GM23248 (cell line): Measurements from ENCODE around the gene SGSM1. TPM values are rescaled to one million over a fixed set of nuclear protein-coding genes. Genes with fewer than 3 reads are reported as not detected.

Experiments used
- DNase-seq: peaks from one replicate; pipeline ENCODE4 v3.0.0-alpha.2; 2015
- H2AFZ ChIP-seq: fragments of 200-600 bp; sonication (generic); 2 replicates; pipeline ENCODE4 v1.6.1; 2016; ENCODE audit warnings: antibody characterized with exemption
- H3F3A ChIP-seq: fragments of 200-600 bp; sonication (generic); 2 replicates; pipeline ENCODE4 v1.6.1; 2016; ENCODE audit warnings: mild to moderate bottlenecking, antibody characterized with exemption, mixed run types; ENCODE audit not compliant: insufficient read depth
- H3K27ac ChIP-seq: fragments of 200-600 bp; sonication (generic); 2 replicates; pipeline ENCODE4 v1.5.1; 2016; ENCODE audit warnings: mild to moderate bottlenecking
- H3K27me3 ChIP-seq: fragments of 200-600 bp; sonication (generic); replicated peaks from 2 replicates; pipeline ENCODE4 v1.6.1; 2016; ENCODE audit warnings: mild to moderate bottlenecking; ENCODE audit not compliant: insufficient read depth
- H3K36me3 ChIP-seq: fragments of 200-600 bp; sonication (generic); 2 replicates; pipeline ENCODE4 v1.6.1; 2016; ENCODE audit warnings: low read depth, mild to moderate bottlenecking
- H3K4me1 ChIP-seq: fragments of 200-600 bp; sonication (generic); 2 replicates; pipeline ENCODE4 v1.6.1; 2016; ENCODE audit warnings: mild to moderate bottlenecking; ENCODE audit not compliant: insufficient read depth
- H3K4me2 ChIP-seq: fragments of 200-600 bp; sonication (generic); one replicate; pipeline ENCODE4 v1.6.1; 2016; ENCODE audit warnings: mild to moderate bottlenecking; ENCODE audit not compliant: unreplicated experiment
- H3K4me3 ChIP-seq: fragments of 200-600 bp; sonication (generic); 2 replicates; pipeline ENCODE4 v1.5.1; 2016; ENCODE audit warnings: mild to moderate bottlenecking
- H3K79me2 ChIP-seq: fragments of 200-600 bp; sonication (generic); 2 replicates; pipeline ENCODE4 v1.6.1; 2016; ENCODE audit warnings: mild to moderate bottlenecking; ENCODE audit not compliant: insufficient read depth
- H3K9ac ChIP-seq: fragments of 200-600 bp; sonication (generic); 2 replicates; pipeline ENCODE4 v1.6.1; 2016; ENCODE audit warnings: mild to moderate bottlenecking
- H3K9me2 ChIP-seq: fragments of 200-600 bp; sonication (generic); 2 replicates; pipeline ENCODE4 v1.6.1; 2016; ENCODE audit warnings: mixed run types, mild to moderate bottlenecking, moderate library complexity; ENCODE audit not compliant: insufficient read depth
- H3K9me3 ChIP-seq: fragments of 200-600 bp; sonication (generic); one replicate; pipeline ENCODE4 v1.6.1; 2017; ENCODE audit warnings: low read depth
- H4K20me1 ChIP-seq: fragments of 200-600 bp; sonication (generic); 2 replicates; pipeline ENCODE4 v1.6.0; 2016; ENCODE audit not compliant: insufficient read depth
- EZH2 ChIP-seq: fragments of 200-600 bp; sonication (generic); IDR thresholded peaks from 2 replicates; pipeline ENCODE4 v1.6.1; 2018; ENCODE audit warnings: antibody characterized with exemption, mild to moderate bottlenecking; ENCODE audit not compliant: insufficient read depth, poor library complexity, severe bottlenecking
- EZH2phosphoT487 ChIP-seq: fragments of 200-600 bp; sonication (generic); IDR thresholded peaks from 2 replicates; pipeline ENCODE4 v1.6.1; 2018; ENCODE audit warnings: antibody characterized with exemption, moderate library complexity, mild to moderate bottlenecking, low read depth; ENCODE audit not compliant: insufficient read depth
- WGBS, 2 experiments: methylation state at CpG; one replicate each; pipeline ENCODE4 v1.1.6; 2015 to 2017; ENCODE audit warnings: low lambda C conversion rate in 2 of 2, low coverage in 1 of 2; ENCODE audit errors: missing lambda C conversion rate in 2 of 2; 5-methylcytosine and 5-hydroxymethylcytosine counted together
- in situ Hi-C: fragments of 300-500 bp; cut with MboI; formaldehyde crosslinking; loops from 2 replicates; pipeline ENCODE4 v1.15.0; 2020
- polyA plus RNA-seq: library from polyadenylated mRNA; unstranded; fragments of >200 nt; fragmentation: Nextera tagmentation; extraction: Ambion mirVana; gene quantifications from 2 replicates; pipeline ENCODE4 v1.2.1, GENCODE V29; 2016
- total RNA-seq: library from RNA; depleted of rRNA; stranded (reverse); fragments of >200 nt; shearing (Covaris generic); gene quantifications from 2 replicates; pipeline ENCODE4 v1.2.3, GENCODE V29; 2014

Gene SGSM1
- total and polyA plus RNA-seq, 2 experiments from 2014 or later: not detected

DNA sequence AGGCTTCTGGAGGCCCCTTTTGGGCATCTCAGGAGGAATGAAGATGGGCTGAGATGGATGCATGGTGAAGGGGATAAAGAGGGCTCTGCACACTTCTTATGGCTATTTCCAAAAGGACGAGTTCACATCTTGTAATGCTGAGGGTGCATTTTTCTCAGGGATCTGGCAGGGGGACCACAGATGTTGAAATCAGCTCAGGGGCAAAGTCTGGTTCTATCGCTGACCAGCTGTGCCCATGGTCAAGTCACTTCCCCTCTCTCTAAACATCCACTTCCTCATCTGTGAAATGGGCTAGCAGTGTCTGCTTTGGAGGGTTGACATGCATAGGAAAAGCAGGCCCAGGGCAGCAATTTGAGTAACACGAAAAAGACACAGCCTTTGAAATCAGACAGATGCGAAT, 114.0 kb downstream of the SGSM1 start:
- TF ChIP-seq EZH2 (no peak), EZH2phosphoT487 (no peak)
- Histone ChIP-seq H3F3A (no peaks in the 10 kb centered on the region), H3K9me3 (no peaks in the 10 kb centered on the region), H3K4me3 (no peak overlapping the region), H4K20me1 (no peaks in the 10 kb centered on the region), H3K4me1 (no peaks in the 10 kb centered on the region), H3K27me3 (no peaks in the 10 kb centered on the region), H2AFZ (no peak overlapping the region), H3K36me3 (no peaks in the 10 kb centered on the region), H3K9me2 (no peaks in the 10 kb centered on the region), H3K9ac (no peak overlapping the region), H3K79me2 (no peaks in the 10 kb centered on the region), H3K4me2 (no peak overlapping the region), H3K27ac (no peak overlapping the region)
- DNase-seq: no peak
- in situ Hi-C loops: no loop called here
- 39 to 41% methylated on average over 4 of the region's 4 CpGs for WGBS, 2 experiments

DNA sequence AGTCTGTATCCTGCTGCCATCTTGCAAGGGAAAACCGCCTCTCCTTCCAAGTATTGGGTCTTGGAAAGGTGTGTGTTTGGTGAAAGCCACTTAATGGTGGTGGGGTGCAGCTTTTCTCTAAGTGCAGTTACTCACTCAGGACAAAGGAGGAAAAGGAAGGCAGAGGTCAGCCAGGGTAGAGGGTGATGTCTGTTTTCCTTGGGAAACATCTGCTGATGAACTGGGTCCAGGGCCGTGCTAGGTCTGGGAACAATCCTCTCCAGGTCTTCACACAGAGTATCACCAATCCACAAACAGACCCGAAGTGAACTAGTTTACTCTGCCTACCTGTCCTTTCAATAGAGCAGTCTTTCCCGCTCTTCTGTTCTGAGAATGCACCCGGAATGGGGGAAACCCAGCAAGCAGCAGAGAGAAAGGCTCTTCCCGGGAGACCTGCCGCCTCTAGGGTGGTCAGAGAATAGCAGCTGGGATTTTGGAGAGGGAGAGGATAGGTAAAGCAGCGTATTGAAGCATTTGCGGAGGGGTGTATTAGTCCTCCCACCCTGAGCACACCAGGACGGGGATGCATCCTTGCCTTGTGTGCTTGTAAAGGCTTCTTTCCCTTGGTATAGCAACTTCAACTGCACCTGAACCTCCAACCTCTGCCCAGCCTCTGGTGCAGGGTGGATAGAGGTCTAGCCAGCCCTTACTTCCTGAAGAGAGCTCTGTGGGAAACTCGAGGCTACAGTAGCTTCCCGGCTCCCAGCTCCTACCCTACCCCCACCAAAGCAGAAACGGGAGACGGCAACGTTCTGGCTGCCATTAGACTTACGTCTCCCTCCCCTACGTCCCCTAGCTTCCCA, 119.8 kb downstream of the SGSM1 start:
- H3K4me3 ChIP-seq: no peak overlapping the region

DNA sequence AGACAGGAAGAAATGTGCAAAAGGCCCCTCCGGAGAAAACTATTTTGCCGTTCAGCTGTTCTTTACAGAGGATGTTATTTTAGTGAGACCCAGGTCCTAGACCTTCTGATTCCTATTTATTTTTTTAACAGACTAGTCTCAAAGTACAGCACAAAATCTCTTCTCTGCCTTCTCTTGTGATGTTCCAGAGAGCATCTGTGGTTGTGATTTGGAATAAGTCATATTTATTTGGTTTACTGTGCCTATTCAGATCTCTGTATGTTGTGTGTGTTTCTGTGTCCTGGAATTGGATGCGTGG, 120.4 kb downstream of the SGSM1 start:
- H3K4me2 ChIP-seq: no peak overlapping the region
- WGBS, 2 experiments: 34 to 39% methylated on average over 3 of the region's 3 CpGs
- H3K79me2 ChIP-seq: no peaks in the 10 kb centered on the region
- no peaks in the 10 kb centered on the region for H3K36me3 ChIP-seq
- H4K20me1 ChIP-seq: no peaks in the 10 kb centered on the region
- TF ChIP-seq EZH2 (no peak), EZH2phosphoT487 (no peak)
- no peak overlapping the region for H3K27ac ChIP-seq
- in situ Hi-C loops: no loop called here
- no peaks in the 10 kb centered on the region for H3K9me2 ChIP-seq
- H3K9me3 ChIP-seq: no peaks in the 10 kb centered on the region
- H3K4me3 ChIP-seq: no peak overlapping the region
- DNase-seq: no peak
- no peak overlapping the region for H2AFZ ChIP-seq
- H3K27me3 ChIP-seq: no peaks in the 10 kb centered on the region
- H3K4me1 ChIP-seq: no peaks in the 10 kb centered on the region
- H3K9ac ChIP-seq: no peak overlapping the region
- H3F3A ChIP-seq: no peaks in the 10 kb centered on the region

More for the DNA sequence above, 119.8 kb downstream of the SGSM1 start:
- WGBS, 2 experiments: 19 to 22% methylated on average over 17 of the region's 17 CpGs
- H3K9ac ChIP-seq: no peak overlapping the region
- H3K36me3 ChIP-seq: no peaks in the 10 kb centered on the region
- no peaks in the 10 kb centered on the region for H3K9me3 ChIP-seq
- no peaks in the 10 kb centered on the region for H4K20me1 ChIP-seq
- H3K4me2 ChIP-seq: no peak overlapping the region
- no peak overlapping the region for H3K27ac ChIP-seq
- no peaks in the 10 kb centered on the region for H3K79me2 ChIP-seq
- H3K4me1 ChIP-seq: no peaks in the 10 kb centered on the region
- no peaks in the 10 kb centered on the region for H3K9me2 ChIP-seq
- no peak for DNase-seq
- H3K27me3 ChIP-seq: no peaks in the 10 kb centered on the region
- in situ Hi-C loops: no loop called here
- no peaks in the 10 kb centered on the region for H3F3A ChIP-seq
- TF ChIP-seq EZH2phosphoT487 (no peak), EZH2 (no peak)
- H2AFZ ChIP-seq: no peak overlapping the region

DNA sequence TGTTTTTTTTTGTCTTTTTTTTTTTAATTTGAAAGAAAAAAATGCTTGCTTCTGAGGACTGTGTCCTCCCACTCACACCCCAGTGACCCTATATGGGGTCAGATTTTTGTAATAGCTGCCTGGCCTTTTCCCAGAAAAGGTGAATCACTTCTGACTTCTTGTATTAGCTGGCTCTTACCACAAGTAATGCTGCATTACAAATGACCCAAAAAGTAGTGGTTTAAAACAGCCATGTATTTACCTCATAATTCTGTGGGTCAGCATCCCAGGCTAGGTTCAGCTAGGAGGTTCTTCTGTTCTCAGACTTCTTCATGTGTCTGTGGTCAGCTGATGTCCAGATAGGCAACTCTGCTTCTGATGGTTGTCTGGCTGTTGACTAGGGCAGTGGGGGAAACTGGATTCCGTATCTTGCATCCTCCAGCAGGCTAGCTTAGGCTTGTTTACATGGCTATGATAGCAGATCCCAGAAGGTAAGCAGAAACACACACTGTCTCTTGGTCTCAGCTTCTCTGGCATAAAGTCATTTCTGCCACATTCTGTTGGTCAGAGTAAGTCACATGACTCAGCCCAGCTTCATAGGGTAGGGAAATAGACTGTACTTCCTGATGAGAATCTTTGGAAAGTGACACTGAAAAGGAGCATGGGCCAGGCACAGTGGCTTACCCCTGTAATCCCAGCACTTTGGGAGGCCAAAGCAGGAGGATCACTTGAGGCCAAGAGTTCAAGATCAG, 121.0 kb downstream of the SGSM1 start:
- Histone ChIP-seq H3K36me3 (no peaks in the 10 kb centered on the region), H3K9me3 (no peaks in the 10 kb centered on the region), H3F3A (no peaks in the 10 kb centered on the region), H4K20me1 (no peaks in the 10 kb centered on the region), H3K79me2 (no peaks in the 10 kb centered on the region), H2AFZ (no peak overlapping the region), H3K27me3 (no peaks in the 10 kb centered on the region), H3K27ac (no peak overlapping the region), H3K9ac (no peak overlapping the region), H3K9me2 (no peaks in the 10 kb centered on the region), H3K4me2 (no peak overlapping the region), H3K4me1 (no peaks in the 10 kb centered on the region), H3K4me3 (no peak overlapping the region)
- in situ Hi-C loops: no loop called here
- TF ChIP-seq EZH2: no peak
- no peak for TF ChIP-seq EZH2phosphoT487
- DNase-seq: peak; percentile 31
- WGBS, 2 experiments: 80 to 90% methylated on average over 1 of the region's 1 CpG
